ENCODE measurements around the gene DDX43. TPM values are rescaled to one million over a fixed set of nuclear protein-coding genes. Genes with fewer than 3 reads are reported as not detected.

DDX43 gene
- total RNA-seq, 3 donors from 2014 or later (not counting 1 experiment from before 2014, with no cell fraction given), result 1.2 to 2.6 TPM; not detected in 1

- no peak for TF ChIP-seq CTCF (IDR thresholded peaks at IDR 0.05)
- Mint-ChIP-seq H3K27ac (no peak overlapping the region), H3K36me3 (no peaks in the 10 kb centered on the region), H3K27me3 (ENCODE audit: low read depth in 2 of 2) (no peaks in the 10 kb centered on the region), H3K4me3 (no peak overlapping the region), H3K9me3 (no peaks in the 10 kb centered on the region), H3K4me1 (peaks cover 10 to 13% of the 10 kb centered on the region in 2 donors)
- Histone ChIP-seq H3K9me3 (ENCODE audit: control insufficient read depth, insufficient read depth, low read length) (no peaks in the 10 kb centered on the region), H3K4me3 (ENCODE audit: low read length) (no peak overlapping the region), H3K27ac (ENCODE audit: low read length) (no peak overlapping the region), H3K36me3 (ENCODE audit: control insufficient read depth, insufficient read depth, low read length) (no peaks in the 10 kb centered on the region), H3K4me1 (ENCODE audit: control insufficient read depth, insufficient read depth, low read length) (no peaks in the 10 kb centered on the region), H3K27me3 (ENCODE audit: control insufficient read depth, insufficient read depth, low read length) (no peaks in the 10 kb centered on the region)
- no peak for DNase-seq
- intact Hi-C loops (cut with micrococcal nuclease), result no loop called here
- ATAC-seq, result no peak
- 97% methylated on average over 10 of the region's 10 CpGs for WGBS (ENCODE audit: insufficient coverage)
Measured at GRCh38 chr6:73395875-73396274, 1.2 kb downstream of the DDX43 start.

GRCh38 chr6:73400656-73401055, 6.0 kb downstream of the DDX43 start:
- Histone ChIP-seq H3K4me3 (ENCODE audit: low read length) (no peak overlapping the region), H3K27ac (ENCODE audit: low read length) (no peak overlapping the region), H3K36me3 (ENCODE audit: control insufficient read depth, insufficient read depth, low read length) (no peaks in the 10 kb centered on the region), H3K9me3 (ENCODE audit: control insufficient read depth, insufficient read depth, low read length) (no peaks in the 10 kb centered on the region), H3K4me1 (ENCODE audit: control insufficient read depth, insufficient read depth, low read length) (no peaks in the 10 kb centered on the region), H3K27me3 (ENCODE audit: control insufficient read depth, insufficient read depth, low read length) (no peaks in the 10 kb centered on the region)
- Mint-ChIP-seq H3K36me3 (no peaks in the 10 kb centered on the region), H3K27ac (no peak overlapping the region), H3K4me1 (peaks cover 0 to 5% of the 10 kb centered on the region in 2 donors), H3K9me3 (no peaks in the 10 kb centered on the region), H3K4me3 (no peak overlapping the region), H3K27me3 (ENCODE audit: low read depth in 2 of 2) (no peaks in the 10 kb centered on the region)
- DNase-seq (no peak), ATAC-seq (no peak)
- intact Hi-C loops (cut with micrococcal nuclease), result no loop called here
- TF ChIP-seq CTCF (IDR thresholded peaks at IDR 0.05), result no peak

GRCh38 chr6:73409395-73409794, 14.8 kb downstream of the DDX43 start:
- H3K9me3 Mint-ChIP-seq, result no peaks in the 10 kb centered on the region
- DNase-seq (no peak), ATAC-seq (no peak)
- H3K4me1 Mint-ChIP-seq, result no peaks in the 10 kb centered on the region
- no peak for TF ChIP-seq CTCF (IDR thresholded peaks at IDR 0.05)
- H3K36me3 Mint-ChIP-seq, result no peaks in the 10 kb centered on the region
- Histone ChIP-seq H3K4me3 (ENCODE audit: low read length) (no peak overlapping the region), H3K4me1 (ENCODE audit: control insufficient read depth, insufficient read depth, low read length) (no peaks in the 10 kb centered on the region), H3K27ac (ENCODE audit: low read length) (no peak overlapping the region), H3K9me3 (ENCODE audit: control insufficient read depth, insufficient read depth, low read length) (no peaks in the 10 kb centered on the region), H3K36me3 (ENCODE audit: control insufficient read depth, insufficient read depth, low read length) (no peaks in the 10 kb centered on the region), H3K27me3 (ENCODE audit: control insufficient read depth, insufficient read depth, low read length) (no peaks in the 10 kb centered on the region)
- WGBS (ENCODE audit: insufficient coverage), result 100% methylated on average over 1 of the region's 1 CpG
- H3K27me3 Mint-ChIP-seq (ENCODE audit: low read depth in 2 of 2), result no peaks in the 10 kb centered on the region
- H3K27ac Mint-ChIP-seq, result no peak overlapping the region
- no peak overlapping the region for H3K4me3 Mint-ChIP-seq
- intact Hi-C loops (cut with micrococcal nuclease), result no loop called here

GRCh38 chr6:73413102-73413501, 18.5 kb downstream of the DDX43 start:
- WGBS (ENCODE audit: insufficient coverage), result 98% methylated on average over 3 of the region's 3 CpGs
- Mint-ChIP-seq H3K27me3 (ENCODE audit: low read depth in 2 of 2) (no peaks in the 10 kb centered on the region), H3K4me3 (no peak overlapping the region), H3K36me3 (no peaks in the 10 kb centered on the region), H3K27ac (no peak overlapping the region), H3K4me1 (peaks cover 5% of the 10 kb centered on the region in 2 donors), H3K9me3 (no peaks in the 10 kb centered on the region)
- TF ChIP-seq CTCF (IDR thresholded peaks at IDR 0.05), result no peak
- no peaks in the 10 kb centered on the region for H3K9me3 ChIP-seq (ENCODE audit: control insufficient read depth, insufficient read depth, low read length)
- no peaks in the 10 kb centered on the region for H3K4me1 ChIP-seq (ENCODE audit: control insufficient read depth, insufficient read depth, low read length)
- intact Hi-C loops (cut with micrococcal nuclease), result no loop called here
- H3K36me3 ChIP-seq (ENCODE audit: control insufficient read depth, insufficient read depth, low read length), result peaks cover 2% of the 10 kb centered on the region
- DNase-seq (no peak), ATAC-seq (no peak)
- H3K27ac ChIP-seq (ENCODE audit: low read length), result no peak overlapping the region
- no peaks in the 10 kb centered on the region for H3K27me3 ChIP-seq (ENCODE audit: control insufficient read depth, insufficient read depth, low read length)
- no peak overlapping the region for H3K4me3 ChIP-seq (ENCODE audit: low read length)

Measured in natural killer cell (primary cell).